ENCODE results near the gene ADARB2.
A peak's percentile ranks its signal among the peaks of the same experiment; 100 is the strongest.
"Not testable (repeated sequence)": the region's sequence is repeated elsewhere in the genome, so short reads cannot be mapped to it uniquely, and the experiment has no call there.

The ADARB2 gene

DNA sequence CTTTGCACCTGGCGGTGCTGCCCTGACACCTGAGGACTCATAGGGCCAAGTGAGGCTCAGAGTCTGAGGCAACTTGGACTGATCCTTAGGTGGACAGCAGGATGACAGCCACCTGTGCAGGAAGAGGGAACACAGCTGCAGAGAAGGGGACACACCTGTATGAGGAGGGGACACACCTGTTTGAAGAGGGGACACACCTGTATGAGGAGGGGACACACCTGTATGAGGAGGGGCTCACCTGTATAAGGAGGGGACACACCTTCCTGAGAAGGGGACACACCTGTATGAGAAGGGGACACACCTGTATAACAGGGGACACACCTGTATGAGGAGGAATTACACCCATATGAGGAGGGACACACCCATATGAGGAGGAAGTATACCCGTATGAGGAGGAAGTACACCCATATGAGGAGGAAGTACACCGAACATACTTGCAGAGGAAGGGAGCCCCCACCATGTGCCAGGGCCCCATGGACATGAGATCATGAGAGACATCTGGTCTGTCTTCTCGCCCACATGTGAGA lies 285.9 kb downstream of the ADARB2 start:
- DNase-seq, result no peak

DNA sequence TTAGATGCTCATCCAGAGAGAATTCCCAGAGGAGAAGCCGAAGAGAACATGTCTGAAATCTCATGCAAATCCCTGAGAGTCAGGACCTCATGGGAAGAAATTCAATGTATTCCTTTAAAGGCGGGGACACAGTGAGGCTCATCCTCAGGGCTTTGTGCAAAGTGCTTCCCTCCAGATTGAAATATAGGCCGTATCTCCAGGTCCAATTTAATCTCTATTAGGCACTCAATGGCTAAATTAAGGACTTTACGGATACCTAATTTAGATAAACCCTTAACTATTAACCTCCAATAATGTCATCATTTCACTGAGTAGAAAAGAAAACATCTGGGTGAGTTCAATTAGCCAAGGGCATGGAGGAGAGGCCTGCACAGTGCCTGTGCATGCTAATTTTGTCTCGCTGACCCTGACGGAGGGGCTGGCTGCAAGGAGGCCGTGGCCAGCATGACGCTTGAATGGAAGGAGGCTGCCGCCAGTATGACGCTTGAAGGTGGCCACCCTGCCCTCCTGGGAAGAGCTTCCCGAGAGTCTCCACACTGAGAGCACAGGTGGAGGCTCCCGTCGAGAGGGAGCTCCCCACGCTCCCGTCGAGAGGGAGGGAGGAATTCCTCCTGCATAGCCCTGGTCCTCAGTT lies 287.6 kb downstream of the ADARB2 start:
- no peak for DNase-seq

DNA sequence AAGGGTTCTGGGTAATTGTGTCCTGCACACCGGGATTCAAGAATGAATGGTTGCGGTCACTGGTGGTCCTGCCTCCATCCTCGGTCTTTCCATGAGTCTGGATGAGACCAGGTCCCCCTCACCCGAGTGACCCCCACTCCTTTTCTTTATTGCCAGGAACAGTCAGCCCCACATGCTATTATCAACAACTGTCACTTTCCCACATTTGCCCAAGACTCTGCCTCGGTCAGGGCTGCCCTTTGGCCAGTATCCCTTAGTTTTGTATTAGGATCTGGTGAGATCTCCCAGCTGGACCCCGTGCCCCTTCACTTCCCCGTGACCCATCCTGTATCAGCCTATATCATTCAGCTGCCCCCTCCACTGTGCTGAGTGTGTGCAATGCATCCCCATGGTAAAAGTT lies 288.3 kb downstream of the ADARB2 start:
- DNase-seq, result no peak

DNA sequence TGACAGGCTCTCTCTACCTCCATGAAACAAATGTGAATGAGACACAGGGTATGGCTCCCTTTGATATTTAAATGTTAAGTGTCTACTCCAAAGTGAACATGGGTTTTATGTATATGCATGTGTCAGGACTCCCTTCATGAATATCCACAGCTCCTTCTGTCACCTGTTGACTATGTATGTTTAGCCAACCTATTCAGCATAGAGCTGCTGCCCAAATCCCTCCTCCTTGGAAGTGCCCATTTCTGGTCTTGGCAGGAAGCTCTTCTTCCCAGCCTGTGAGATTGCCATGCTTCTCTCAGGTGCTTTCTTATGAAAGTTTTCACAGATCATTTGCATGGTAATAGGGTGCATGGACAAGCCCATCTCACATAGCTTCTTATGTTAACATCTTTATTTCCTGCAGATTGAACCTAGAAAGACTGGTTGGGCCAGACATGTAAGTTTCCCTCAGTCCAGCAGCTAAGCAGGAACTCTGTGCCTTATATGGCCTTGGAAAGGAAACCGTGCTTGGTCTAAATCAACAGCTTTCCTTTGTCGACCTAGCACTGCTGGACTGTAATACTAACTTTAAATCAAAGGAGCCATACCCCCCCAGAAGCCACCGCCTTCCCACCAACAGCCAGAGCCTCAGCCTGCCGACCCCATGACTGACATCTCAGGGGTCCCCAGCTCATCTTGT lies 288.9 kb downstream of the ADARB2 start:
- no peak for DNase-seq

DNA sequence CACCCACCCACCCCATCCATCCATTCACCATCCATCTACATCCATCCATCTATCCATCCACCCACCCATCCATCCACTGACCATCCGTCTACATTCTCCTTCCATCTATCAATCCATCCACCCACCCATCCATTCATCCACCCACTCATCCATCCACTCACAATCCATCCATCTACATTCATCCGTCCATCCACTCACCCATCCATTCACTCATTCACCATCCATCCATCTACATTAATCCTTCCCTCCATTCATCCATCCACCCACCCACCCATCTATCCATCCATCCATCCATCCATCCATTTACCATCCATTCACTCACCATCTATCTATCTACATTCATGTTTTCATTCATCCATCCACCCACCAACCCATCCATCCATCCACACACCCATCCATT lies 292.5 kb downstream of the ADARB2 start:
- no peak for DNase-seq

DNA sequence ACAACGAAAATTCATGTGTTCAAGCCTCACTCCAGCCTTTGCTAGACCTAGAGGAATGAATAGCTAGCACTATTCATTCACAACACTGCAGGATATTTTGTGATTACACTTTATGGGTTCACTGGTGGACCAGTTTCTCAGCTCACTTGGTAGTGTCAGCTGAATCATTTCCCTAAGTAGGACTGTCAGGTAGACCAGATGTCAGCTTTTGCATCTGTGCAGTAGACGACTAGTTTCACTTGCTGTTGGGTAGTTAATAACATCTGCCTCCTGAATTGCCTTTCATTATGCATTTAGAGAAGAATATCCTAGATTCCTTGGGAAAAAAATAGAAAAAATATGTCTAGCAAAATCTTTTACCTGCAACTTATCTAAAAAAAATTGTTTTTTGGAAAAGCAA lies 296.4 kb downstream of the ADARB2 start:
- DNase-seq, result no peak

DNA sequence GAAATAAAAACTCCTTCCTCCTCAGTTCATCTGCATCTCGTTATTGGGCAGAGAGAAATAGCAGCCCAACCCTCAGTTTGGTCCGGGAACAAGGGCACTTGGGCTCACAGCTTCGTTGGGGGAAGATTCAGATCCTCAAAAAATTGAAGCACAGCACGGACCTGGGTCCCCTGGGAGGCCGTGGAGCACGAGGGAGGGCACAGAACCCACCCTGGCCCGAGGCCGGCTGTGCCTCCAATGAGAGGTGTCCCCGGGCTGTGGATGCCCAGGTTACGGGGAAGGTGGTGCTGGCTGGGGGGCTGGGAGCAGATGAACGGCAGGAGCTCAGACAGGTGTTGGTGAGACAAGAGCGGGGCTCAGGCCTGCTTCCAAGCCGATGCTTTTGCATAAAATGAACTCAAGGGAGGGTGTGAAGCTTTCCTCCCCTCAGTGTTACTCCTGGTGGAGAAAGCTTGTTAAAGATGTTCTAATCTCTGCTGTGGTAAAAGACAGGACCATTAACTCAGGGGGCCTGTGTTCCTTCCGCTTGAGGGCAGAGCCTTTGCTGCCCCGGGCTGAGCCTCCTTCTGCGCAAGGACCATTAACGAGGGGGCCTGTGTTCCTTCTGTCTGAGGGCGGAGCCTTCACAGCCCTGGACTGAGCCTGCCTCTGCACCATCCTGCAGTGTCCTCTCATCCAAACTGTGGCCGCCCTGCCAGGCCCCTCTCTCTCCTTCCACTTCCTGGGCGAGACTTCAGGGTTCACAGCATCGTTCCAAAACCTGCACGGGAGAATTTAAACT lies 302.2 kb downstream of the ADARB2 start:
- DNase-seq, result no peak

DNA sequence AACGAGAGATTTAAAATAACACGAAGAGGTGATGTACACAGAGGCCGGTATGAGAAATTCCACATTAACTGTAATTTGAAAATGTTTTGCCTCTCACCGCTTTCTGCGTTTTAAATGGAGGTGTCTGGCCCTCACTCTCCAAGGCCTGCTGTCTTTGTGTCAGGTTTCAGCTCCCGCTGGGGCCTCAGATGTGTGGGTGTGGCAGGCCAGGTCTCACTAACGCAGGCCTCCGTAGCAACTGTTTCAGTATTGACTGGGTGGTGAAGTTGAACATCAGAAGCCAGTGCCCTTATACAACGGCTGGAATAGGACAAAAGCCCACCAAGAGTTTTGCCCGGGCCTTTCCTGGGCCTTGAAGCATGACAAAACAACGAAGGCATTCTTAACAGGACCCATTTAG lies 303.1 kb downstream of the ADARB2 start:
- peak; percentile 13 for DNase-seq

DNA sequence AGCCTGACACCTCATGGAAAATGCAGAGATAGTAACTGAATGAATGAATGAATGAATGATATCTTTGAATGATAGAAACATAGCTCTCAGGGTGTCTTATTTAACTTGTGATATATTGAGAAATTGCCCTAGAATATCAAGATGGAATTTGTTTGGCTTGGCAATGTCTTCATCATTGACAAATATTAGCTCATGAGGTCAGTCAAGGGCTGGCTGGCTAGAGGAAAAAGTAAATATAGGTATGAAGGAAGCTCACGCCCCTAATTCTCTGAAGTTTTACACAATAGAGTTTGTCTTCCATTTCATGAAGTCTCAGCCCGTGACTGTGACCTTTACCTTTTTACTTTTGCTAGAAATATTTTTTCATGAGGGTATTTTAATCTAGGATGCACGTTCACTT lies 305.2 kb downstream of the ADARB2 start:
- no peak for DNase-seq

DNA sequence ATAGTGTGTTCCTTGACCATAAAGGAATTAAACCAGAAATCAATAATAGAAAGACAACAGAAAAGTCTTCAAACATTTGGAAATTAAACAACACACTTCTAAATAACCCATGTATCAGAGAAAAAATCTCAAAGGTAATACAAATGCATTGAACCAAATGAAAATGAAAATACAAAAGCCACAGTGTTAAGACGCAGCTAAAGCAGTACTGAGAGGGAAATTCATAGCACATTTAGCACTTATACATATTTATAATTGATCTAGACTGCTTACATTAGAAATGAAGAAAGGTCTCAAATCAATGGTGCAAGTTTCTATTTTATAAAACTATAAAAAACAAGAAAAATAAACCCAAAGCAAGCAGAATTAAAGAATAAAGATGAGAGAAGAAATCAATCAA lies 306.1 kb downstream of the ADARB2 start:
- no peak for DNase-seq

DNA sequence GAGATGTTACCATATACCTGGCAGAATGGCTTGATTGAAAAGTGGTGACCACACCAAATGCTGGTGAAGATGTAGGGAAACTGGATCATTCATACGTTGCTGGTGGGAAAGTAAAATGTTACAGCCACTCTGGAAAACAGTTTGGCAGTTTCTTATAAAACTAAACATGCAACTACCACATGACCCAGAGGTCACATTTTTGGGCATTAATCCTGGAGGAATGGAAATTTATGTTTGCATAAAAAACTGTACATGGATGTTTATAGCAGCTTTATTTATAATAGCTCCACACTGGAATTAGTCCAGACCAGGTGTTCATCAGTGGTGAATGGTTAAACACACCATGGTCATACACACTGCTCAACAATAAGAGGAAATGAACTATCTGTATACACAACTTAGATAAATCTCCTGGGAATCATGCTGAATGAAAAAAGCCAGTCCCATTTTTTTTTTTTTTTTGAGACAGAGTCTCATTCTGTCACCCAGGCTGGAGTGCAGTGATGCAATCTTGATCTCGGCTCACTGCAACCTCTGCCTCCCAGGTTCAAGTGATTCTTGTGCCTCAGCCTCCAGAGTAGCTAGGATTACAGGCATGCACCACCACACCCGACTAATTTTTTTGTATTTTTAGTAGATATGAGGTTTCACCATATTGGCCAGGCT lies 309.7 kb downstream of the ADARB2 start:
- DNase-seq, result not testable (repeated sequence)

DNA sequence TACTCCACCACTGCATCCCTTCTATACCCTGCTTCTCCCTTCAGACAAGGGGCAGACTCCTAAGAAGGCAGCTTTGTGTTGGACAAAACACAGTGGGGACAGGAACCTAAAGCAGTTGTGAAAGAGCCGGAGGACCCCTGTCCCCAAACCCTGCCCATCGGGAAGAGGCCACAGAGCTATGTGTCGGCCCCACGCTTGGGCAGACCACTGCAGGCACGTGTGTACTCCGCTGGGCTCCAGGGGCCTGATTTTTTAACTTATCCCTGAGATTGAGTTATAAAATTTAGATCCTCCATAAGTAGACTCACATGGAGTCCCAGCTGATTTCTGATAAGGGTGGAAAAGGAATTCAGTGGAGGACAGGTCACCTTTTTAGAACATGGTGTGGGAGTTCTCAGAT lies 310.5 kb downstream of the ADARB2 start:
- no peak for DNase-seq

DNA sequence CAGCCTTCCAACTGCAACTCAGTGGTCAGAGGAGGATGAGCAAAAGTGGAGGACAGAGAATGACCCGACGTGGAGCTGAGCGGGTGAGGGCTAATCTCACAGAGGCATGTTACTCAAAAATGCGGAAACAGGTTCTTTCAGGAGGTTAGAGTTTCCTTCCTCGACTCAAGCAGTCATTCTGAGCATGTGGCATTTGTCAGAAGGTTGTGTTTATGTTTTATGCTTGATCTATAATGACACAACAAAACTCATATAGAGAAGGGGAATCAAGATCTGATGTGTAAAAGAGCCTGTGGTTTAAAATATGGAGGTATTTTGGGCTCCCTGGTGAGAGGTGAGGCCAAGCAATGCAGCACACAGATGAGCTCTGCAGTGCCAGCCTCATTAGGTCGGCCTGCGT lies 311.4 kb downstream of the ADARB2 start:
- no peak for DNase-seq

DNA sequence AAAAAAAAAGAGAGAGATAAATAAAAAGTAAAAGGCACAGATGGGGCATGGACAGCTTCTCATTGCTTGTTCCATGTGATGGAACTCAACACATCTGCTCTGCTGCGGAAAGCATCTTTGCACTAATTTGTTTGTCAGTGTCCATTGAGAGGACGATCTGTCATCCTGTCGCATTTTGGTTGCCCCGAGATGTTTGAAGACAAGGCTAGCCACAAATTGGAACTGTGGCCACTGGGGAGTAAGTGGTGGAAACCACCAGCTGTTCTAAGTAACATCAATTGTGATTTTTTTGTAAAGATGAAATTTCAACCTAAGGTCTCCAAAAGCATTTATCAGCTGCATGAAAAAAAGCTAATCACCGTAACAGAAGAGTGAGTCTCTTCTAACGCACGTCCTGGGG lies 312.7 kb downstream of the ADARB2 start:
- DNase-seq, result no peak

DNA sequence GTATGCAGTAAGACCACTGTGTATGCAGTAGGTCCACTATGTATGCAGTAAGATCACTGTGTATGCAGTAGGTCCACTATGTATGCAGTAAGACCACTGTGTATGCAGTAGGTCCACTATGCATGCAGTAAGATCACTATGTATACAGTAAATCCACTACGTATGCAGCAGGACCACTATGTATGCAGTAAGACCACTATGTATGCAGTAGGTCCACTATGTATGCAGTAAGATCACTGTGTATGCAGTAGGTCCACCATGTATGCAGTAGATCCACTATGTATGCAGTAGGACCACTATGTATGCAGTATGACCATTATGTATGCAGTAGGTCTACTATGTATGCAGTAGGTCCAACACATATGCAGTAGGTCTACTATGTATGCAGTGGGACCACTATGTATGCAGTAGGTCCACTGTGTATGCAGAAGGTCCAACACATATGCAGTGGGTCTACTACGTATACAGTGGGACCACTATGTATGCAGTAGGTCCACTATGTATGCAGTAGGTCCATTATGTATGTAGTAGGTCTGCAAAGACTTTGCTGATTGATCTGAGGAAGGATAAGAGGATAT lies 313.6 kb downstream of the ADARB2 start:
- no peak for DNase-seq

DNA sequence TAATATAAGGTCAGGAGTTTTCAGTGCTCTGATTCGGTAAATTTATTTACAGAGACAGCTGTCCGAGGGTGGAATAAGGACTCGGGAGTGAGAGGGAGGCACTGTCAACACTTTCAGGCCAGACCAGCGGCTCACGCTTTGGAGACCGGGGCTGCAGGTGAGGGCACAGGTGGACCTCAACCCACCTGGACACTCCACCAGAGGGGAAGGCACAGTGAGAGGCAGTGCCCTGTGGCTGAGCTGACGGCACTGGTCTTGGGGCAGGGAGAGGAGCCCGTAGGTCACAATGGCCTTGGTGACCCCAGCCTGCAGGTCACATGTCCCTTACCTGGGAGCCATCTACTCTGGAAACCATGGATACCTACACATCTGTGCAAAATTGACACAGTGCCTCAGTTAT lies 315.1 kb downstream of the ADARB2 start:
- no peak for DNase-seq

DNA sequence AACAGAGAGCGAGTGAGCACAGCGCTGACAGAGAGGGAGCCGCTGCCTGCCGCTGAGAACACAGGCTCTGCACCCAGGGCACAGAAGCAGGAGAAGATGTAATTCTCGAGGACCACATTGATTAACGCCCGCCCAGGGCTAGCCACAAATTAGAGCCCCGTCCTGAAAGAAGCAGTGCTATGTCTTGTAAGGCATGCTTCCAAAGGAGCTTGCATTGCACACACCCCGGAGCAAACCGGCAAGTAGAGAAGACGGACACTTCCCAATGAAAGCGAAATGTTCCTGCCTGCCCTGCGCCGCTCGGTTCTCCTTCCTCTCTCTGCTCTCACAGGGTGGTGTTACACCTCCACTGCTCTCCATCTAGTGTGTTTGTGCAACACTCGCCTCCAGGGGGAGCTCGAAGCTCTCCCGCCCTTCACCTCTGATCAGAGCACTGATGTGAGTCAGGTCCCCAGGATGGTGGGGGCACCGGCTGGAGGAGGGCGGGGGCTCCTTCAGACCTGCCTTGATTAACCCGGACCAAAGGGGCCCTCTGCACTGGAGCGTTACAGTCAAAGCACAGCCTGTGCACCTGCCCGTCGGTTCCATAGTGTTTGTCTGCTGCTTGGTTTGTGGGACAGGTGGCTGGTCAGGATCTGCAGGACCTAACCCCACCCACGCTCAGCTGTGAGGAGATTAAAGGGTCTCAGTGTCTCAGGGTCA lies 316.5 kb downstream of the ADARB2 start:
- DNase-seq, result peak; percentile 48

DNA sequence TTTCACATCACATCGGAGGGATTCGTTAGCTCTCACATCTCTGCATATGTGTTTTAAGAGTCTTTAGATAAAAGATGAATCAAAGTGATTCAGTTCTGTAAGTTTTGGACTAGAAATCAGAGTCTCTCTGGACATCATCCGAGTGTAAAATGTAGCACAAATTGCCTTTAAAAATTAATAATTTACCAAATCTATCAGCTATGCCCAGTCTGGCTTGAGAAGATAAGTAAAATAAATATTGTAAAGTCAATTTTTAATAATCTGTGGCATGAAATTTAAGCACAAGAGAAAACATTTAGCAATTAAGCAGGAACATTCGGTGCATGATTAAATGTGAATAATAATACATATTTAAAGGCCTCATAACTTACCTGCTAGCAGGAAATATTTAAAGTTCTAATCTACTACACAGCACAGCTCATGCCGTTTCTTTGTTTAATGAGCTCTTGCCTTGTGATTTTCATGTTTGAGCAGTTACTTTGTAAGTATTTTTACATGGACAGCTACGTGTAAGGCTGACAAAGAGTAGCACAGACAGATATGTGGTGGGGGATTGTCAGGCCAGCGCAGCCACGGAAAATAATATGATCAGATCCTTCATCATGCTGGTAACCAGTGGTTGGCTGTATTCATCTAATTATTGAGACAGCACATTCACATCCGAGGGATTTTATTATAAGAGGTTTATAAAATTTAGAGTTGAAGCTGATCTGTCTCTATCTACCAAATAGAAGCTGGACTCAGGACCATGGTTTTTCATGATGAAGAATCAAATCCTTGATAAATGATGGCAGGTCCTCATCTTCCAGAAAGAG lies 317.3 kb downstream of the ADARB2 start:
- DNase-seq, result no peak

DNA sequence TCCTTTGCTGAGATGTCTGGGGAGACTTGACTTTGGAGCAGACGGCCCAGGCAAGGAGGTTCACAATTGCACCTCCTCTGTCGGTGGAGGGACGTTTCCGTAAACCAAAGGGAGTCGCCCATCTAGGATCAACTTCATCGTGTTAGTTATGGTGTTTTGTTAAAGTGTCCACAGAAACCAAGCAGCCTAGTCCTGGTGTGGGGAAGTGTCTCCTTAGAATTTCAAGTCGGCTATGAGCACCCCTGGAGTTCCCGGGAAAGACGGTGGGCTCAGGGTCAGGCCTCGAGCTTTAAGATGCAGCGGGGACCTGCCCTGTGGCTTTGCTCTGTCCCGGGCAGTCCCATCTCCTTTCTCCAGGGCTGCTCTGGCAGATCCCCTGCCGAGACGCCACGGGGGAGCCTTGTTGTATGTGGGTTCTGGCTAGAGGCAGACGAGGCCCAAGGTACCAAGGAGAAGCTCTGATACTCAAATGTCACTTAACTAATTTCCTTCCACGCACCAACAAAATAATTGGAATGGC lies 319.2 kb downstream of the ADARB2 start:
- DNase-seq, result no peak

DNA sequence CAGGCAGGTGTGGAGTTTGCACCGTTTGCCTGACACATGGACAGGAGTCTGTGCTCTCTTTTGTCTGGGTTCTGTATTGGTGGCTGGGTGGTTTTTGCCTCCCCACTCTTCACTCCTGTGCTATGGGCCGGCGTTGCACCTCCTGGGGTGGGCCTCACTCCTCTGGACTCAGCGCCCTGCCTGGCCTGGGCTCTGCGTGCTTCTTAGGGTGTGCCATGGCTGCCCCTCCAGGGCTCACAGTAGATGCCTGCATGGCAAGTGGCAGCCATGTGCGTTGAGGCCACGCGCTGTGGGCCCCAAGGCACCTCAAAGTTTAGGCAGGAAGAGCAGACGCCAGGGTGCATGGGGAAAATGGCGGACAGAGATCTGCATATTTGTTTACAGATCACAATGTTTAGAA lies 319.8 kb downstream of the ADARB2 start:
- DNase-seq, result no peak

DNA sequence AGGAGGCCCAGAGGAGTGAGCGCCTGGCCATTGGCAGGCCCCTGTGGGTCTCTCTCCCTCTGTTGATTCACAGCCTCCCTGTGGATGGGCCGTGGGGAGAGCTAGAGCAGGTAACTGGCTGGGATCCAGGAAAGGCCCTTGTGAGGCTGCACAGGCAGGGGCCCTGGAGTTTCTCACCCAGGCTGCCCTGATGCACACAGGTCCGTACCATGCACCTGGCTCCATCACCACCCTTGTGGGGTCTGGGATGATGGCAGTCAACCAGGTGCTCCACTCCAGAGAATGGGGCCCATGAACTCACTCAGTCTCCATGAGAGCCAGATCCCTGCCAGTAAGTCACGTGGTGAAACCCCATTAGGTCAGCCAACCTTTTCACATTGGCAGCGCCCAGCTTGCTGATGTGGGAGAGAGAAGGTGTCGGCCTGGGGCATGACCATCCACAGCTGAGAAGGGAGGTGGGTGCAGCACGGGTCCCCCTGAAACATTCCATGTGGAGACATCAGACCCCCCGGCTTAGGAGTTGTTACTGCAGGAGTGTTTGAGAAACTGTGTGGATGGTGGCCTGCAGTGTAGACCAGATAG lies 320.8 kb downstream of the ADARB2 start:
- no peak for DNase-seq

All from NCI-H2081 treated with DMSO at 0.1 percent for 48 hours (cell line).